ENCODE results near the gene COL18A1.
"Not testable (repeated sequence)": the region's sequence is repeated elsewhere in the genome, so short reads cannot be mapped to it uniquely, and the experiment has no call there.

DNA sequence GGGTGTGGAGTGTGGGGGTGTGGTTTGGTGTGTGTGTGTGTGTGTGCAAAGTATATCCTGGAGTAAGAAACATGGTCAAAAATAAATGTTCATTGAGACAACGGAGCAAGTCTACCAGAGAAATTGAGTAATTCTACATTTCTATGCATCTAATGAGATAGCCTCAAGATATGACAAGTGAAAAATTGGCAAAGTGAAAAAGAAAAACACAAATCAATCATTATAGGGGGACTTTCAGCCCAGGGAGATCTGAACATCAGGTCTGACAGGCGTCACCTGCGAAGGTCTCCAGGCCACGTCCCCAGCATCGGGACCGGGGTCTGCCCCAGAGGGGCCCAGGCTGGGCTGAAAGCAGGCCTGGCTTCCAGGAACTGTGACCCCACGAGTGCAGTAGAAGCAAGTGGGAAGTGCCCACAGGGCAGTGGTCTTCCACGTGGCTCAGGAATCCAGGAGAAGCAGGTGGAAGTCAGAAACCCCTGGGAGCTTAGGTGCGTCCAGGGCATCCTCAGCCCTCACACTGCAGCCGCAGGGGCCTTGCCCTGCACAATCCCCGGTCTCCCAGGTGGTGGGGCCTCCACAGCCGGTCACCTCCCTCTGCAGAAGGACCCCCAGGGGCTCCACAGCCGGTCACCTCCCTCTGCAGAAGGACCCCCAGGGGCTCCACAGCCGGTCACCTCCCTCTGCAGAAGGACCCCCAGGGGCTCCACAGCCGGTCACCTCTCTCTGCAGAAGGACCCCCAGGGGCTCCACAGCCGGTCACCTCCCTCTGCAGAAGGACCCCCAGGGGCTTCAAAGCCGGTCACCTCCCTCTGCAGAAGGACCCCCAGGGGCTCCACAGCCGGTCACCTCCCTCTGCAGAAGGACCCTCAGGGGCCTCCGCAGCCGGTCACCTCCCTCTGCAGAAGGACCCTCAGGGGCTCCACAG lies 96.4 kb downstream of the COL18A1 start:
- TF ChIP-seq TARDBP, SUZ12 (IDR thresholded peaks at IDR 0.05): not testable (repeated sequence)

Measured in HEK293T (cell line).